IPS DF 4.7 (cell line): ENCODE results near the gene CNDP1.
"Not testable (repeated sequence)": the region's sequence is repeated elsewhere in the genome, so short reads cannot be mapped to it uniquely, and the experiment has no call there.

Source experiments
- DNase-seq: peaks from one replicate; pipeline ENCODE4 v3.0.0-alpha.2; 2013; ENCODE audit warnings: low spot score; ENCODE audit errors: extremely low read depth

Gene CNDP1

GRCh38 chr18:74544898-74545297 is 10.6 kb downstream of the CNDP1 start:
- DNase-seq, result no peak

- no peak for DNase-seq
Measured at GRCh38 chr18:74546007-74546406, 11.7 kb downstream of the CNDP1 start.

GRCh38 chr18:74546751-74547530 is 12.6 kb downstream of the CNDP1 start:
- DNase-seq, result no peak

- no peak for DNase-seq
Measured at GRCh38 chr18:74547860-74548259, 13.6 kb downstream of the CNDP1 start.

- DNase-seq, result no peak
Measured at GRCh38 chr18:74549591-74550104, 15.3 kb downstream of the CNDP1 start.

- no peak for DNase-seq
Measured at GRCh38 chr18:74550886-74551285, 16.6 kb downstream of the CNDP1 start.

GRCh38 chr18:74551452-74551851 is 17.2 kb downstream of the CNDP1 start:
- DNase-seq, result no peak

GRCh38 chr18:74551936-74552555 is 17.7 kb downstream of the CNDP1 start:
- DNase-seq, result peak; percentile 89

GRCh38 chr18:74556126-74556525 is 21.8 kb downstream of the CNDP1 start:
- DNase-seq, result no peak

- DNase-seq, result no peak
Measured at GRCh38 chr18:74558096-74558495, 23.8 kb downstream of the CNDP1 start.

- no peak for DNase-seq
Measured at GRCh38 chr18:74562131-74562730, 27.9 kb downstream of the CNDP1 start.

GRCh38 chr18:74562775-74563174 is 28.5 kb downstream of the CNDP1 start:
- DNase-seq, result no peak

GRCh38 chr18:74563999-74564398 is 29.7 kb downstream of the CNDP1 start:
- DNase-seq, result no peak

GRCh38 chr18:74565164-74565563 is 30.9 kb downstream of the CNDP1 start:
- DNase-seq, result not testable (repeated sequence)

- not testable (repeated sequence) for DNase-seq
Measured at GRCh38 chr18:74565993-74566392, 31.7 kb downstream of the CNDP1 start.

GRCh38 chr18:74567822-74568221 is 33.5 kb downstream of the CNDP1 start:
- no peak for DNase-seq

GRCh38 chr18:74569401-74569800 is 35.1 kb downstream of the CNDP1 start:
- DNase-seq, result no peak

GRCh38 chr18:74570266-74570665 is 36.0 kb downstream of the CNDP1 start:
- DNase-seq, result no peak

- DNase-seq, result no peak
Measured at GRCh38 chr18:74571895-74572680, 37.8 kb downstream of the CNDP1 start.

- no peak for DNase-seq
Measured at GRCh38 chr18:74573053-74573452, 38.8 kb downstream of the CNDP1 start.

- no peak for DNase-seq
Measured at GRCh38 chr18:74574916-74575315, 40.6 kb downstream of the CNDP1 start.

GRCh38 chr18:74577019-74577418 is 42.7 kb downstream of the CNDP1 start:
- DNase-seq, result no peak
